Smooth muscle cell (in vitro differentiated cells): Measurements from ENCODE around the gene CELSR2. TPM values are rescaled to one million over a fixed set of nuclear protein-coding genes. Genes with fewer than 3 reads are reported as not detected.

ENCODE experiments used
- DNase-seq: peaks from one replicate; lab custom pipeline; 2025; ENCODE audit not compliant: unreplicated experiment; lab: John Stamatoyannopoulos, UW
- H2AFZ ChIP-seq: fragments of 200-600 bp; sonication (generic); 2 replicates; pipeline ENCODE4 v1.6.0; 2016; ENCODE audit warnings: antibody characterized with exemption, low read depth, mild to moderate bottlenecking
- H3F3A ChIP-seq: fragments of 200-600 bp; sonication (generic); 2 replicates; pipeline ENCODE4 v1.6.0; 2017; ENCODE audit warnings: antibody characterized with exemption, low read depth
- H3K27ac ChIP-seq: fragments of 200-600 bp; sonication (generic); 2 replicates; pipeline ENCODE4 v1.5.1; 2016; ENCODE audit warnings: low read depth, mild to moderate bottlenecking
- H3K27me3 ChIP-seq: fragments of 200-600 bp; sonication (generic); 2 replicates; pipeline ENCODE4 v1.6.1; 2016; ENCODE audit warnings: low read depth, mild to moderate bottlenecking
- H3K36me3 ChIP-seq: fragments of 200-600 bp; sonication (generic); 2 replicates; pipeline ENCODE4 v1.5.1; 2016; ENCODE audit warnings: low read depth
- H3K4me1 ChIP-seq: fragments of 200-600 bp; sonication (generic); 2 replicates; pipeline ENCODE4 v1.5.1; 2016; ENCODE audit warnings: low read depth
- H3K4me2 ChIP-seq: fragments of 200-600 bp; sonication (generic); 2 replicates; pipeline ENCODE4 v1.6.0; 2016; ENCODE audit warnings: mild to moderate bottlenecking
- H3K4me3 ChIP-seq: fragments of 200-600 bp; sonication (generic); 2 replicates; pipeline ENCODE4 v1.5.1; 2016; ENCODE audit warnings: mild to moderate bottlenecking
- H3K79me2 ChIP-seq: fragments of 200-600 bp; sonication (generic); 2 replicates; pipeline ENCODE4 v1.6.0; 2016; ENCODE audit warnings: low read depth, mild to moderate bottlenecking
- H3K9ac ChIP-seq: fragments of 200-600 bp; sonication (generic); 2 replicates; pipeline ENCODE4 v1.6.0; 2016; ENCODE audit warnings: low read depth
- H3K9me3 ChIP-seq: fragments of 200-600 bp; sonication (generic); replicated peaks from 2 replicates; pipeline ENCODE4 v1.5.1; 2016; ENCODE audit warnings: low read depth
- H4K20me1 ChIP-seq: fragments of 200-600 bp; sonication (generic); 2 replicates; pipeline ENCODE4 v1.6.0; 2016; ENCODE audit warnings: low read depth
- WGBS: methylation state at CpG from one replicate; pipeline ENCODE4 v1.1.7; 2016; ENCODE audit warnings: low lambda C conversion rate; 5-methylcytosine and 5-hydroxymethylcytosine counted together
- polyA plus RNA-seq: library from polyadenylated mRNA; unstranded; fragments of >200 nt; fragmentation: Nextera tagmentation; extraction: Ambion mirVana; gene quantifications from 2 replicates; pipeline ENCODE4 v1.2.1, GENCODE V29; 2016
- total RNA-seq: library from RNA; depleted of rRNA; stranded (reverse); fragments of >200 nt; gene quantifications from 2 replicates; pipeline ENCODE4 v1.2.3, GENCODE V29; 2014
- TF ChIP-seq, protein P1 (sequence below): fragments of 200-600 bp; sonication (generic); IDR thresholded peaks from 2 replicates; pipeline ENCODE4 v1.5.1; 2017; ENCODE audit warnings: borderline replicate concordance, mild to moderate bottlenecking, antibody characterized with exemption; ENCODE audit not compliant: insufficient read depth, poor library complexity, severe bottlenecking

Gene CELSR2
- total and polyA plus RNA-seq, 2 experiments from 2014 or later = 1.8 to 3.6 TPM

DNA sequence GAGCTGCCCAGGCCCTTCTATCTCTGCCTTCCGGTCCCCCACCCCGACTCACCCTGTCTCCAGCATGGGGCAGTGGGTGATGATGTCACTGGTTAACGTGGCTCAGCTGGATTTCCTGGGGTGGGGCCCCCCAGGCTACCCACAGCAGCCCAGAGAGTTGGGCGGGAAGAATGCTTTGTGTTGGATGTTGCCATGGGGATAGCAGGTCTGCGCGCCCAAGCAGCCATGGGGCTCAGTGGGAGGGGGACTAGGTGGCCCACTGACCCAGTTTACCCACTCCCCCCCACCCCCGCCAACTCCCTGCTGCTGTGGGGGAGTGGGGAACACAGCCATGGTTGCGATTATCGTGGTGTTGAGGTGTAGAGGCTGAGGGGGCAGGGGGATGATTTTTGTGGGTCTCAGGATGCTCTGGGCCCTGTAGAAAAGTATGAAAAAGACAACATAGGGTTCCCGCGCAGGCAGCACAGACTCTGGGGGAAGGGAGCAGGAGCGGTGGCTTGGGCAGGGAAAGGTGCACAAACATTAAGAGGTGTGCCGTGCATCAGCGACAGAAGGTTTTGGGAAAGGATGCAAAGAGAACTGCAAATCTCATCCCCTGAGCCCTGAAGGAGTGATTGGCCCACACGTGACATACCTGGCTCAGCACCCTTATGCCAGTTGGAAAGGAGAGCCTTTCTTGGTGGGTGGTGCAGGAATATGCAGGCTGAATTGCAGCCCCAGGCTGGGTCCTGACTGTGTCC, 8.5 kb downstream of the CELSR2 start:
- H3K79me2 ChIP-seq = no peaks in the 10 kb centered on the region
- WGBS = 82% methylated on average over 14 of the region's 15 CpGs
- H3K9ac ChIP-seq = no peak overlapping the region
- no peak overlapping the region for H3K4me3 ChIP-seq
- H3K27me3 ChIP-seq = no peaks in the 10 kb centered on the region
- TF ChIP-seq, protein P1, sequence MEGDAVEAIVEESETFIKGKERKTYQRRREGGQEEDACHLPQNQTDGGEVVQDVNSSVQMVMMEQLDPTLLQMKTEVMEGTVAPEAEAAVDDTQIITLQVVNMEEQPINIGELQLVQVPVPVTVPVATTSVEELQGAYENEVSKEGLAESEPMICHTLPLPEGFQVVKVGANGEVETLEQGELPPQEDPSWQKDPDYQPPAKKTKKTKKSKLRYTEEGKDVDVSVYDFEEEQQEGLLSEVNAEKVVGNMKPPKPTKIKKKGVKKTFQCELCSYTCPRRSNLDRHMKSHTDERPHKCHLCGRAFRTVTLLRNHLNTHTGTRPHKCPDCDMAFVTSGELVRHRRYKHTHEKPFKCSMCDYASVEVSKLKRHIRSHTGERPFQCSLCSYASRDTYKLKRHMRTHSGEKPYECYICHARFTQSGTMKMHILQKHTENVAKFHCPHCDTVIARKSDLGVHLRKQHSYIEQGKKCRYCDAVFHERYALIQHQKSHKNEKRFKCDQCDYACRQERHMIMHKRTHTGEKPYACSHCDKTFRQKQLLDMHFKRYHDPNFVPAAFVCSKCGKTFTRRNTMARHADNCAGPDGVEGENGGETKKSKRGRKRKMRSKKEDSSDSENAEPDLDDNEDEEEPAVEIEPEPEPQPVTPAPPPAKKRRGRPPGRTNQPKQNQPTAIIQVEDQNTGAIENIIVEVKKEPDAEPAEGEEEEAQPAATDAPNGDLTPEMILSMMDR = no peak
- no peak overlapping the region for H2AFZ ChIP-seq
- H4K20me1 ChIP-seq = no peaks in the 10 kb centered on the region
- H3K4me2 ChIP-seq = no peak overlapping the region
- no peaks in the 10 kb centered on the region for H3F3A ChIP-seq
- peaks cover 27% of the 10 kb centered on the region for H3K4me1 ChIP-seq
- no peaks in the 10 kb centered on the region for H3K9me3 ChIP-seq
- H3K36me3 ChIP-seq = no peaks in the 10 kb centered on the region
- H3K27ac ChIP-seq = no peak overlapping the region
- DNase-seq = no peak

DNA sequence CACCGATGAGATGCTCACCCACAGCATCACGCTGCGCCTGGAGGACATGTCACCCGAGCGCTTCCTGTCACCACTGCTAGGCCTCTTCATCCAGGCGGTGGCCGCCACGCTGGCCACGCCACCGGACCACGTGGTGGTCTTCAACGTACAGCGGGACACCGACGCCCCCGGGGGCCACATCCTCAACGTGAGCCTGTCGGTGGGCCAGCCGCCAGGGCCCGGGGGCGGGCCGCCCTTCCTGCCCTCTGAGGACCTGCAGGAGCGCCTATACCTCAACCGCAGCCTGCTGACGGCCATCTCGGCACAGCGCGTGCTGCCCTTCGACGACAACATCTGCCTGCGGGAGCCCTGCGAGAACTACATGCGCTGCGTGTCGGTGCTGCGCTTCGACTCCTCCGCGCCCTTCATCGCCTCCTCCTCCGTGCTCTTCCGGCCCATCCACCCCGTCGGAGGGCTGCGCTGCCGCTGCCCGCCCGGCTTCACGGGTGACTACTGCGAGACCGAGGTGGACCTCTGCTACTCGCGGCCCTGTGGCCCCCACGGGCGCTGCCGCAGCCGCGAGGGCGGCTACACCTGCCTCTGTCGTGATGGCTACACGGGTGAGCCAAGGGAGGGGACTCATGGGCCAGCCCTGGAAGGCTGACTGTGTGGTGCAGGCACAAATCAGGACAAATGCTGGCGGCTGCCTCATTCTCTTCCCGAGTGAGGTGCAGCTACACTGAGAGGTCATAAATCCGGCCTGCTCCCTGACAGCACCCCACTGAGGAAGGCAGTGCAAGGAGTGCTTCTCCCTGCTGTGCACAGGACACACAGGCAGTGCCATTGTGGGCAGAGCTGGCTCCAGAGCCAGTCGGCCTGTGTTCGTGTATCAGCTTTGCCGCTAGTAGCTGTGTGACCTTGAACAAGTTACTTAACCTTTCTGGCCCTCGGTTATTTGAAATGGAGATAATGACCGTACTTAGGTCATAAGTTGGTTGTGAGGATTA, 9.4 kb downstream of the CELSR2 start:
- Histone ChIP-seq H3K27me3 (no peaks in the 10 kb centered on the region), H3K36me3 (no peaks in the 10 kb centered on the region), H4K20me1 (no peaks in the 10 kb centered on the region), H3K4me3 (no peak overlapping the region), H3K4me1 (peaks cover 22% of the 10 kb centered on the region), H3F3A (no peaks in the 10 kb centered on the region), H3K9ac (no peak overlapping the region), H3K27ac (no peak overlapping the region), H3K9me3 (no peaks in the 10 kb centered on the region), H3K79me2 (no peaks in the 10 kb centered on the region), H2AFZ (no peak overlapping the region), H3K4me2 (no peak overlapping the region)
- 94% methylated on average over 69 of the region's 69 CpGs for WGBS
- TF ChIP-seq, protein P1 = no peak
- DNase-seq = no peak

DNA sequence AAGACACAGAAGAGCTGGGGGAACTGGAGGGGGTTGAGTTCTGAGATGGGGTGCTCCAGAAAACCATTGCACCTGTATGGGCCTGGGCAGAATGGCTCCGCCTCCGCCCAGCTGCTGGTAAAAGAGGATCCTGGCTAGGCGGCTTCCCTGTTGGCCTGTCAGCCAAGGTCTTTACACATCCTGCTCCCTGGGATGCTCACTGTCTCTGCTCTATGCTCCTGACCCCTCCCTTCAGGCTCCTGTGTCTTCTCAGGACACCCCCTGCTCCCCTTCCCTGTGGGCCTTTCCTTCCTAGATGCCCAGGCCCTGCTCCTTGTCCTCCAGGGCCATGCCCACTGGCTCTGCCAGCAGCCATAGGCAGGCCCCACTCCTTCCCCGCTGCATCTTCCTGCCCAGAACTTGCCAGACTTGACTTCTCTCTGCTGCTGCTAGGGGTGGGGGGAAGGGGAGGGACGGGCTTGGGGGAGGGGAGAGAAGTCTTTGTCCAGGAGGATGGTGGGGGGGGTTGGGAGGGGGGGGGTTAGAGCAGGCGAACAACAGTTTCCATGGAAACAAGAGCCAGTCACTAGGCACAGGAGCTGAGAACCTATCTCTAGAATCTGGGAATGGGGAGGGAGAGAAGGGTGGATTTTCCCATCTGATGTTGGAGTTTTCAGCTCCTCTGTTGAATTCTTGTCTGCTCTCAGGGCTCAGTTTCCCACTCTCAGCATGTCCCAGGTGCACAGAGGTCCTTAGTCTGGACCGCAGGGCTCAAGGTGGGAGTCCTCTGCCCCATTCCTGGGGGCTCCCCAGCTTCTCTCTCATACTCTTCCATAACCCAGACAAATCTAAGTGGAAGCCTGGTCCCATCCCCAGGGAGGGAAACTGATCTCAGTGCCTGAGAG, 10.6 kb downstream of the CELSR2 start:
- H3K79me2 ChIP-seq = no peaks in the 10 kb centered on the region
- TF ChIP-seq, protein P1 = no peak
- H3K9ac ChIP-seq = no peak overlapping the region
- no peak for DNase-seq
- WGBS = 63% methylated on average over 7 of the region's 7 CpGs
- H4K20me1 ChIP-seq = no peaks in the 10 kb centered on the region
- H3F3A ChIP-seq = no peaks in the 10 kb centered on the region
- no peaks in the 10 kb centered on the region for H3K27me3 ChIP-seq
- no peak overlapping the region for H2AFZ ChIP-seq
- no peak overlapping the region for H3K4me2 ChIP-seq
- no peak overlapping the region for H3K4me3 ChIP-seq
- H3K9me3 ChIP-seq = no peaks in the 10 kb centered on the region
- H3K27ac ChIP-seq = no peak overlapping the region
- H3K4me1 ChIP-seq = peaks cover 10% of the 10 kb centered on the region
- no peaks in the 10 kb centered on the region for H3K36me3 ChIP-seq
